Panc1 (cell line): ENCODE data around the gene BMP10. TPM values are rescaled to one million over a fixed set of nuclear protein-coding genes. Genes with fewer than 3 reads are reported as not detected.
A peak's percentile ranks its signal among the peaks of the same experiment; 100 is the strongest.

ENCODE experiments used
- ATAC-seq: fragments of 200-7000 bp; cut with Tn5 transposase; 2 replicates; pipeline ENCODE4 v1.9.1; 2020; ENCODE audit warnings: mild to moderate bottlenecking, moderate library complexity
- Bru-seq: library from RNA; stranded (reverse); fragments of 400-500 nt; gene quantifications from one replicate; lab custom pipeline; 2021; lab: Mats Ljungman, UMichigan
- BruChase-seq, 2 experiments: library from RNA; stranded (reverse); fragments of 400-500 nt; gene quantifications; one replicate each; lab custom pipeline; 2021; lab: Mats Ljungman, UMichigan
- BruUV-seq: library from RNA; stranded (reverse); fragments of 400-500 nt; replicated peaks from 2 replicates; lab custom pipeline; 2021; lab: Mats Ljungman, UMichigan
- CTCF ChIA-PET: fragments of 300-600 bp; sonication (Branson Sonifier 250); formaldehyde crosslinking; loops from one replicate; lab custom pipeline; 2022; ENCODE audit warnings: antibody characterized with exemption; lab: Charles Lee
- POLR2A ChIA-PET: fragments of 300-600 bp; sonication (Branson Sonifier 250); formaldehyde crosslinking; loops from one replicate; lab custom pipeline; 2022; ENCODE audit warnings: antibody characterized with exemption; lab: Charles Lee
- DNase-seq: peaks from one replicate; pipeline ENCODE4 v3.0.0-alpha.2; 2010; ENCODE audit warnings: low read depth, low spot score
- H3K27ac ChIP-seq: 2 replicates; pipeline ENCODE4 v1.5.1; 2011; ENCODE audit warnings: mild to moderate bottlenecking, low read length, inconsistent platforms
- H3K27me3 ChIP-seq: fragments of 200-500 bp; sonication (Bioruptor generic); 2 replicates; pipeline ENCODE4 v1.6.0; 2014; ENCODE audit warnings: low read length, inconsistent platforms; ENCODE audit not compliant: control insufficient read depth, insufficient read depth
- H3K36me3 ChIP-seq: fragments of 200-500 bp; sonication (Bioruptor generic); 2 replicates; pipeline ENCODE4 v1.5.1; 2014; ENCODE audit warnings: inconsistent platforms, mild to moderate bottlenecking, low read length, moderate library complexity; ENCODE audit not compliant: control insufficient read depth, insufficient read depth
- H3K4me1 ChIP-seq: 2 replicates; pipeline ENCODE4 v1.5.1; 2011; ENCODE audit warnings: inconsistent platforms, mild to moderate bottlenecking, low read length, moderate library complexity; ENCODE audit not compliant: control insufficient read depth, insufficient read depth
- H3K4me3 ChIP-seq, 2 experiments: 2 replicates each; pipeline ENCODE4 v1.5.1; 2011 to 2012; ENCODE audit warnings: low read depth in 2 of 2, low read length in 2 of 2, mild to moderate bottlenecking in 2 of 2, inconsistent platforms in 1 of 2, moderate library complexity in 1 of 2
- H3K9me3 ChIP-seq: fragments of 200-500 bp; sonication (Bioruptor generic); 2 replicates; pipeline ENCODE4 v1.5.1; 2014; ENCODE audit warnings: low read depth, mild to moderate bottlenecking, inconsistent platforms, low read length, moderate library complexity; ENCODE audit not compliant: control insufficient read depth, insufficient read depth
- POLR2AphosphoS5 ChIP-seq: IDR thresholded peaks from 2 replicates; pipeline ENCODE4 v1.6.1; 2012; ENCODE audit warnings: mild to moderate bottlenecking, low read depth, low read length, moderate library complexity
- SIN3A ChIP-seq: IDR thresholded peaks from 2 replicates; pipeline ENCODE4 v1.6.1; 2012; ENCODE audit warnings: low read depth, mild to moderate bottlenecking, low read length, moderate library complexity, borderline replicate concordance; ENCODE audit not compliant: insufficient read depth
- TCF7L2 ChIP-seq: IDR thresholded peaks from 2 replicates; pipeline ENCODE4 v1.6.1; 2011; ENCODE audit warnings: mild to moderate bottlenecking, low read depth, low read length, inconsistent platforms
- in situ Hi-C: cut with HindIII; loops from 2 replicates; pipeline ENCODE4 v1.10.0; 2016; ENCODE audit warnings: low sequenced_read_pairs, low pct_unique_long_range_greater_than_20kb
- intact Hi-C: fragments of 100-400 bp; cut with micrococcal nuclease; formaldehyde crosslinking; loops from one replicate; pipeline ENCODE4 v1.10.0; 2022; ENCODE audit not compliant: unreplicated experiment
- long read RNA-seq: library from polyadenylated mRNA; unstranded; transcript quantifications from one replicate; pipeline ENCODE4 v2.0.0, GENCODE V29; 2021; ENCODE audit not compliant: unreplicated experiment
- polyA plus RNA-seq: library from polyadenylated mRNA; unstranded; fragments of >200 nt; gene quantifications from one replicate; pipeline ENCODE4 v1.2.1, GENCODE V29; 2012; ENCODE audit warnings: missing spikeins; ENCODE audit not compliant: insufficient read length
- total RNA-seq: library from RNA; stranded (reverse); gene quantifications from one replicate; pipeline ENCODE4 v1.2.1, GENCODE V29; 2021; ENCODE audit not compliant: unreplicated experiment
- TF ChIP-seq, protein P1 (sequence below), 2 experiments: IDR thresholded peaks; 2 replicates each; pipeline ENCODE4 v1.6.1; 2011 to 2012; ENCODE audit warnings: low read depth in 2 of 2, control low read depth in 1 of 2, low read length in 1 of 2, mild to moderate bottlenecking in 1 of 2, moderate library complexity in 1 of 2; ENCODE audit not compliant: insufficient read depth in 1 of 2
- TF ChIP-seq, protein P2 (sequence below): fragments of 450-650 bp; IDR thresholded peaks from 2 replicates; pipeline ENCODE4 v1.5.1; 2017; ENCODE audit warnings: mild to moderate bottlenecking

BMP10 gene, protein sequence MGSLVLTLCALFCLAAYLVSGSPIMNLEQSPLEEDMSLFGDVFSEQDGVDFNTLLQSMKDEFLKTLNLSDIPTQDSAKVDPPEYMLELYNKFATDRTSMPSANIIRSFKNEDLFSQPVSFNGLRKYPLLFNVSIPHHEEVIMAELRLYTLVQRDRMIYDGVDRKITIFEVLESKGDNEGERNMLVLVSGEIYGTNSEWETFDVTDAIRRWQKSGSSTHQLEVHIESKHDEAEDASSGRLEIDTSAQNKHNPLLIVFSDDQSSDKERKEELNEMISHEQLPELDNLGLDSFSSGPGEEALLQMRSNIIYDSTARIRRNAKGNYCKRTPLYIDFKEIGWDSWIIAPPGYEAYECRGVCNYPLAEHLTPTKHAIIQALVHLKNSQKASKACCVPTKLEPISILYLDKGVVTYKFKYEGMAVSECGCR
- not detected for total RNA-seq
- polyA plus RNA-seq, result not detected
- Bru-seq, nascent RNA, result not detected
- BruChase-seq, experiment 1, labeled RNA remaining after a 2-hour chase, result not detected
- not detected for BruChase-seq, experiment 2, labeled RNA remaining after a 6-hour chase
- long read RNA-seq, result 0 reads

DNA sequence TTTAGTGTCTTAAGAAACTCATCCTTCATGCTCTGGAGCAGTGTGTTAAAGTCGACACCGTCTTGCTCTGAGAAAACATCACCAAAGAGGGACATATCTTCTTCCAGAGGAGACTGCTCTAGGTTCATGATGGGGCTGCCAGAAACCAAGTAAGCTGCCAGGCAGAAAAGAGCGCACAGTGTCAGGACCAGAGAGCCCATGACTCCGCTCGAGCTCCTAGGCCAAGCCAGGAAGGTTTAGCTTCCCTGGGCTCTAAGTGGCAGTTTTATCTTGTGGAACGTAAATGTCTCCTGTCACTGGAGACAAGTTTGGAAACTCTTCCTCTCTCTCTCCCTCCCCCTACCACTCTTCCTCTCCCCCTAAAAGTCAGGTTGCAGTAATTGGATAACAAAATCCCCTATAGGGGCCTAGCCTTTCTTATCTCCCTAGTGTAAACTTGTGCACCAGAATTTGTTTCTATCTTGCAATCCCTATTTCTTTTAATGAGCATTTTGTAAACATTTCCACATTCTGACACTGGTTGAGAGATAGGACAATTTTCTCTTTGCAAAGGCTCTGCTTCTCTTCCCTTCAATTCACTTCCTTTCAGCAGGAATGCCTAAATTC, at the start of gene BMP10:
TSS of gene BMP10 (minus strand) at position 239 of the 606 bp plus-strand sequence. CDS start at position 200, 39 bp downstream.
- CTCF ChIA-PET, result no interaction called here
- in situ Hi-C loops, result no loop called here

DNA sequence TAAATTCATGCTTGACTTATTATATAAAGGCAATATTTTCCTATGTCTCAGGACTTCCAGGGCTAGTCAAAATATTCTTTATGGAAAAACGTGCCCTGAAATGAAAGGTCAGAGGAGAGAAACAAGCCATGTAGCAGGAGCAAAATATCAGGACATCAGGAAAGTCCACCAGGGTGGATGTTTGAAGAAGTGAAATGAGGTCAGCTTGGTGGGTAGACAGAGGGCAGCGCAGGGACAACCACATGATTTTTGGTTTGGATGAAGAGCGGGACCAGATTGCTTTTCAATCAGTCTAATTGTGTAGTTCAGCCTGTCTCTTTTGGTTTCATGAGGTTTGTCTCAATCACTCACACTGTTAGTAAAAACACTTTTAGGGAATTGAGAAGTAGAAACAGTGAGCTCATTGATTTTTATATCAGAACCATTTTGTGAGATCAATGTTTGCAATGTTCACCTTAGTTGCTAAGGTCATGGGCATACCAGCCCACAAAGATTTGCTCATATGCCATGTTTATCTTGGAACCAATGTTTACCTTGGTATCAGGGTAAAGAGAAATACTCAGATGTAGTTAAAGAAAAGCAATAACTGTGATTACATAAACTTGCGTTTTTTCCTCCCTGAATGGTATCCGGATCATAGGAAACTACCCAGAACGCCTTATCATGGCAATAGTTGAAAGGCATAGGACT, 49.4 kb upstream of the BMP10 start:
- Histone ChIP-seq H3K4me1 (0 out of 2 replicates have a peak, but pooled peaks cover 2% of the 10 kb centered on the region), H3K36me3 (no peaks in the 10 kb centered on the region), H3K27ac (no peak overlapping the region), H3K4me3 (no peak overlapping the region), H3K9me3 (no peaks in the 10 kb centered on the region), H3K27me3 (no peaks in the 10 kb centered on the region)
- ChIA-PET POLR2A (interaction anchor here (0.7 kb wide), 1 partner anchor 340 kb away, joined by 6 read pairs; no protein-coding TSS in a partner anchor), CTCF (no interaction called here)
- intact Hi-C loops (no loop called here), in situ Hi-C loops (no loop called here)
- no peak for ATAC-seq
- BruUV-seq, result no TSS peak
- DNase-seq, result no peak
- TF ChIP-seq SIN3A, result no peak
- TF ChIP-seq, protein P1, sequence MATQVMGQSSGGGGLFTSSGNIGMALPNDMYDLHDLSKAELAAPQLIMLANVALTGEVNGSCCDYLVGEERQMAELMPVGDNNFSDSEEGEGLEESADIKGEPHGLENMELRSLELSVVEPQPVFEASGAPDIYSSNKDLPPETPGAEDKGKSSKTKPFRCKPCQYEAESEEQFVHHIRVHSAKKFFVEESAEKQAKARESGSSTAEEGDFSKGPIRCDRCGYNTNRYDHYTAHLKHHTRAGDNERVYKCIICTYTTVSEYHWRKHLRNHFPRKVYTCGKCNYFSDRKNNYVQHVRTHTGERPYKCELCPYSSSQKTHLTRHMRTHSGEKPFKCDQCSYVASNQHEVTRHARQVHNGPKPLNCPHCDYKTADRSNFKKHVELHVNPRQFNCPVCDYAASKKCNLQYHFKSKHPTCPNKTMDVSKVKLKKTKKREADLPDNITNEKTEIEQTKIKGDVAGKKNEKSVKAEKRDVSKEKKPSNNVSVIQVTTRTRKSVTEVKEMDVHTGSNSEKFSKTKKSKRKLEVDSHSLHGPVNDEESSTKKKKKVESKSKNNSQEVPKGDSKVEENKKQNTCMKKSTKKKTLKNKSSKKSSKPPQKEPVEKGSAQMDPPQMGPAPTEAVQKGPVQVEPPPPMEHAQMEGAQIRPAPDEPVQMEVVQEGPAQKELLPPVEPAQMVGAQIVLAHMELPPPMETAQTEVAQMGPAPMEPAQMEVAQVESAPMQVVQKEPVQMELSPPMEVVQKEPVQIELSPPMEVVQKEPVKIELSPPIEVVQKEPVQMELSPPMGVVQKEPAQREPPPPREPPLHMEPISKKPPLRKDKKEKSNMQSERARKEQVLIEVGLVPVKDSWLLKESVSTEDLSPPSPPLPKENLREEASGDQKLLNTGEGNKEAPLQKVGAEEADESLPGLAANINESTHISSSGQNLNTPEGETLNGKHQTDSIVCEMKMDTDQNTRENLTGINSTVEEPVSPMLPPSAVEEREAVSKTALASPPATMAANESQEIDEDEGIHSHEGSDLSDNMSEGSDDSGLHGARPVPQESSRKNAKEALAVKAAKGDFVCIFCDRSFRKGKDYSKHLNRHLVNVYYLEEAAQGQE (IDR thresholded peaks at IDR 0.05; ENCODE audit: insufficient read depth in 1 of 2, low read depth in 2 of 2, low read length in 1 of 2), result no peak
- TF ChIP-seq, protein P2, sequence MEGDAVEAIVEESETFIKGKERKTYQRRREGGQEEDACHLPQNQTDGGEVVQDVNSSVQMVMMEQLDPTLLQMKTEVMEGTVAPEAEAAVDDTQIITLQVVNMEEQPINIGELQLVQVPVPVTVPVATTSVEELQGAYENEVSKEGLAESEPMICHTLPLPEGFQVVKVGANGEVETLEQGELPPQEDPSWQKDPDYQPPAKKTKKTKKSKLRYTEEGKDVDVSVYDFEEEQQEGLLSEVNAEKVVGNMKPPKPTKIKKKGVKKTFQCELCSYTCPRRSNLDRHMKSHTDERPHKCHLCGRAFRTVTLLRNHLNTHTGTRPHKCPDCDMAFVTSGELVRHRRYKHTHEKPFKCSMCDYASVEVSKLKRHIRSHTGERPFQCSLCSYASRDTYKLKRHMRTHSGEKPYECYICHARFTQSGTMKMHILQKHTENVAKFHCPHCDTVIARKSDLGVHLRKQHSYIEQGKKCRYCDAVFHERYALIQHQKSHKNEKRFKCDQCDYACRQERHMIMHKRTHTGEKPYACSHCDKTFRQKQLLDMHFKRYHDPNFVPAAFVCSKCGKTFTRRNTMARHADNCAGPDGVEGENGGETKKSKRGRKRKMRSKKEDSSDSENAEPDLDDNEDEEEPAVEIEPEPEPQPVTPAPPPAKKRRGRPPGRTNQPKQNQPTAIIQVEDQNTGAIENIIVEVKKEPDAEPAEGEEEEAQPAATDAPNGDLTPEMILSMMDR, result 0 out of 2 replicates have a peak, but pooled peaks have one; percentile 4
- no peak for TF ChIP-seq TCF7L2
- TF ChIP-seq POLR2AphosphoS5, result no peak

More for the DNA sequence above, at the start of gene BMP10:
- Histone ChIP-seq H3K27ac (no peak within 1 kb of the TSS), H3K4me1 (no peaks in the 10 kb centered on the region), H3K27me3 (peaks cover 11% of the 10 kb centered on the region), H3K9me3 (no peaks in the 10 kb centered on the region), H3K4me3 (no peak within 1 kb of the TSS), H3K36me3 (no peaks in the 10 kb centered on the region)
- no peak for DNase-seq
- POLR2A ChIA-PET, result interaction anchor here (0.8 kb wide), 1 partner anchor 315 kb away, joined by 4 read pairs; no protein-coding TSS in a partner anchor
- BruUV-seq, result no TSS peak
- TF ChIP-seq, protein P1 (IDR thresholded peaks at IDR 0.05; ENCODE audit: insufficient read depth in 1 of 2, low read depth in 2 of 2, low read length in 1 of 2), result no peak
- no peak for TF ChIP-seq POLR2AphosphoS5
- TF ChIP-seq, protein P2, result no peak
- intact Hi-C loops, result no loop called here
- no peak for ATAC-seq
